Suprapubic skin (tissue), 4 donors: ENCODE measurements around the gene SPDYC. TPM values are rescaled to one million over a fixed set of nuclear protein-coding genes. Genes with fewer than 3 reads are reported as not detected.

Experiments
- DNase-seq, 2 donors: peaks; one replicate each; pipeline ENCODE4 v3.0.0-alpha.2; 2019; ENCODE audit warnings: low spot score in 2 of 2
- H3K27ac ChIP-seq: fragments of 200-600 bp; sonication (generic); one replicate; pipeline ENCODE4 v1.5.1; 2019
- H3K27me3 ChIP-seq: fragments of 200-600 bp; sonication (generic); one replicate; pipeline ENCODE4 v1.5.1; 2019
- H3K36me3 ChIP-seq: fragments of 200-600 bp; sonication (generic); one replicate; pipeline ENCODE4 v1.5.1; 2019
- H3K4me1 ChIP-seq: fragments of 200-600 bp; sonication (generic); one replicate; pipeline ENCODE4 v1.5.1; 2019
- H3K4me3 ChIP-seq: fragments of 200-600 bp; sonication (generic); one replicate; pipeline ENCODE4 v1.5.1; 2019; ENCODE audit warnings: mild to moderate bottlenecking
- H3K9me3 ChIP-seq: fragments of 200-600 bp; sonication (generic); one replicate; pipeline ENCODE4 v1.5.1; 2019
- CTCF ChIP-seq, 2 donors: fragments of 200-600 bp in 1 of 2; fragments of 450-650 bp in 1 of 2; sonication (generic) in 1 of 2; IDR thresholded peaks; one replicate each; pipeline ENCODE4 v1.5.1; 2016 to 2019; ENCODE audit warnings: antibody characterized with exemption in 2 of 2, mild to moderate bottlenecking in 1 of 2, moderate library complexity in 1 of 2
- EP300 ChIP-seq: sonication (generic); formaldehyde crosslinking; IDR thresholded peaks from one replicate; pipeline ENCODE4 v1.6.1; 2017; ENCODE audit warnings: antibody characterized with exemption
- POLR2A ChIP-seq, 2 donors: fragments of 450-650 bp; IDR thresholded peaks; one replicate each; pipeline ENCODE4 v1.6.1; 2017; ENCODE audit warnings: antibody characterized with exemption in 2 of 2, mild to moderate bottlenecking in 2 of 2, moderate library complexity in 2 of 2
- POLR2AphosphoS5 ChIP-seq, 3 donors: sonication (generic); formaldehyde crosslinking; IDR thresholded peaks; one replicate each; pipeline ENCODE4 v1.6.1; 2017; ENCODE audit warnings: antibody characterized with exemption in 3 of 3
- WGBS: methylation state at CpG from one replicate; pipeline ENCODE4 v1.1.5; 2018; 5-methylcytosine and 5-hydroxymethylcytosine counted together
- total RNA-seq, 4 donors: library from RNA; depleted of rRNA; stranded (reverse); fragments of >200 nt; gene quantifications; one replicate each; pipeline ENCODE4 v1.1.0, GENCODE V29; 2016

SPDYC gene
- total RNA-seq, 4 donors from 2014 or later, result not detected

GRCh38 chr11:65185171-65185570 lies 15.1 kb downstream of the SPDYC start:
- no peaks in the 10 kb centered on the region for H3K27me3 ChIP-seq

GRCh38 chr11:65185869-65186341 lies 15.9 kb downstream of the SPDYC start:
- TF ChIP-seq CTCF (IDR thresholded peaks at IDR 0.05) (no peak), POLR2AphosphoS5 (IDR thresholded peaks at IDR 0.05) (no peak), EP300 (no peak), POLR2A (IDR thresholded peaks at IDR 0.05) (no peak)
- Histone ChIP-seq H3K4me3 (no peak overlapping the region), H3K9me3 (no peaks in the 10 kb centered on the region), H3K4me1 (peaks cover 33% of the 10 kb centered on the region), H3K27ac (no peak overlapping the region), H3K27me3 (no peaks in the 10 kb centered on the region), H3K36me3 (peaks cover 53% of the 10 kb centered on the region)
- DNase-seq, result peak in 1 of 2 donors; percentile 60
- WGBS, result 89% methylated on average over 8 of the region's 18 CpGs

More at GRCh38 chr11:65185171-65185570, 15.1 kb downstream of the SPDYC start:
- Histone ChIP-seq H3K36me3 (peaks cover 46% of the 10 kb centered on the region), H3K4me3 (no peak overlapping the region), H3K9me3 (no peaks in the 10 kb centered on the region), H3K4me1 (peaks cover 40% of the 10 kb centered on the region), H3K27ac (no peak overlapping the region)
- TF ChIP-seq POLR2A (IDR thresholded peaks at IDR 0.05), result no peak
- TF ChIP-seq EP300, result no peak
- no peak for TF ChIP-seq POLR2AphosphoS5 (IDR thresholded peaks at IDR 0.05)
- TF ChIP-seq CTCF (IDR thresholded peaks at IDR 0.05), result no peak
- DNase-seq, result peak in 1 of 2 donors; percentile 41
- 82% methylated on average over 2 of the region's 2 CpGs for WGBS

- Histone ChIP-seq H3K9me3 (no peaks in the 10 kb centered on the region), H3K4me3 (no peak overlapping the region), H3K27ac (no peak overlapping the region), H3K4me1 (peaks cover 31% of the 10 kb centered on the region), H3K36me3 (peaks cover 58% of the 10 kb centered on the region), H3K27me3 (no peaks in the 10 kb centered on the region)
- peak in 1 of 2 donors; percentile 49 for DNase-seq
- TF ChIP-seq POLR2A (IDR thresholded peaks at IDR 0.05), result no peak
- TF ChIP-seq EP300, result no peak
- TF ChIP-seq POLR2AphosphoS5 (IDR thresholded peaks at IDR 0.05), result no peak
- TF ChIP-seq CTCF (IDR thresholded peaks at IDR 0.05), result no peak
- WGBS, result 89% methylated on average over 8 of the region's 9 CpGs
These were observed 16.7 kb downstream of the SPDYC start for GRCh38 chr11:65186701-65187100.

GRCh38 chr11:65187146-65187675 lies 17.2 kb downstream of the SPDYC start:
- Histone ChIP-seq H3K27ac (no peak overlapping the region), H3K9me3 (no peaks in the 10 kb centered on the region), H3K36me3 (peaks cover 63% of the 10 kb centered on the region), H3K4me1 (peaks cover 29% of the 10 kb centered on the region), H3K27me3 (no peaks in the 10 kb centered on the region), H3K4me3 (no peak overlapping the region)
- TF ChIP-seq POLR2AphosphoS5 (IDR thresholded peaks at IDR 0.05) (no peak), EP300 (no peak), CTCF (IDR thresholded peaks at IDR 0.05) (no peak), POLR2A (IDR thresholded peaks at IDR 0.05) (no peak)
- peak in 1 of 2 donors; percentile 47 for DNase-seq
- 67% methylated on average over 4 of the region's 6 CpGs for WGBS

- Histone ChIP-seq H3K9me3 (no peaks in the 10 kb centered on the region), H3K4me3 (no peak overlapping the region), H3K36me3 (peaks cover 71% of the 10 kb centered on the region), H3K27me3 (no peaks in the 10 kb centered on the region), H3K4me1 (peaks cover 21% of the 10 kb centered on the region), H3K27ac (no peak overlapping the region)
- peak in 1 of 2 donors; percentile 74 for DNase-seq
- WGBS, result 88% methylated on average over 13 of the region's 20 CpGs
- TF ChIP-seq EP300 (no peak), CTCF (IDR thresholded peaks at IDR 0.05) (no peak), POLR2AphosphoS5 (IDR thresholded peaks at IDR 0.05) (no peak), POLR2A (IDR thresholded peaks at IDR 0.05) (no peak)
These were observed 18.0 kb downstream of the SPDYC start for GRCh38 chr11:65187971-65188461.
